ENCODE data around the gene NPFFR2.

NPFFR2 gene

GRCh38 chr4:72031868-72032608 is at the start of gene NPFFR2:
NPFFR2 (plus strand) TSS chr4:72032000; CDS start chr4:72128592, 96,592 bp downstream.
- Histone ChIP-seq H3K4me3 (no peak within 1 kb of the TSS), H3K27ac (no peak within 1 kb of the TSS), H3K4me1 (no peaks in the 10 kb centered on the region), H3K9me3 (no peaks in the 10 kb centered on the region), H3K4me2 (no peak within 1 kb of the TSS), H4K20me1 (no peaks in the 10 kb centered on the region), H3K9ac (no peak within 1 kb of the TSS), H3K27me3 (no peaks in the 10 kb centered on the region), H3K36me3 (no peaks in the 10 kb centered on the region)
- no peak for TF ChIP-seq Cebpa-rat (IDR thresholded peaks at IDR 0.05)

- Histone ChIP-seq H3K4me3 (no peak overlapping the region), H3K4me1 (no peaks in the 10 kb centered on the region), H3K4me2 (no peak overlapping the region), H4K20me1 (no peaks in the 10 kb centered on the region), H3K9ac (no peak overlapping the region), H3K27me3 (no peaks in the 10 kb centered on the region), H3K27ac (no peak overlapping the region), H3K9me3 (peaks cover 7% of the 10 kb centered on the region; the same call in 1 of the 2 replicates), H3K36me3 (no peaks in the 10 kb centered on the region)
- no peak for TF ChIP-seq Cebpa-rat (IDR thresholded peaks at IDR 0.05)
These were observed 39.1 kb upstream of the NPFFR2 start for GRCh38 chr4:71992571-71993312.

- Histone ChIP-seq H3K27me3 (no peaks in the 10 kb centered on the region), H3K4me3 (no peak overlapping the region), H3K9ac (no peak overlapping the region), H4K20me1 (no peaks in the 10 kb centered on the region), H3K9me3 (peaks cover 7% of the 10 kb centered on the region; the same call in 1 of the 2 replicates), H3K4me2 (no peak overlapping the region), H3K27ac (no peak overlapping the region), H3K36me3 (no peaks in the 10 kb centered on the region), H3K4me1 (no peaks in the 10 kb centered on the region)
- TF ChIP-seq Cebpa-rat (IDR thresholded peaks at IDR 0.05): no peak
These were observed 37.2 kb upstream of the NPFFR2 start for GRCh38 chr4:71994559-71994958.

- Histone ChIP-seq H3K36me3 (no peaks in the 10 kb centered on the region), H3K9ac (no peak overlapping the region)
- TF ChIP-seq Cebpa-rat (IDR thresholded peaks at IDR 0.05): no peak
These were observed 36.5 kb upstream of the NPFFR2 start for GRCh38 chr4:71995297-71995696.

GRCh38 chr4:72006586-72006985 is 25.2 kb upstream of the NPFFR2 start:
- H3K4me3 ChIP-seq: no peak overlapping the region
- H3K27ac ChIP-seq: no peak overlapping the region
- H3K27me3 ChIP-seq: no peaks in the 10 kb centered on the region
- no peak overlapping the region for H3K9ac ChIP-seq
- no peaks in the 10 kb centered on the region for H3K9me3 ChIP-seq
- no peak for TF ChIP-seq Cebpa-rat (IDR thresholded peaks at IDR 0.05)
- H3K4me1 ChIP-seq: no peaks in the 10 kb centered on the region
- no peaks in the 10 kb centered on the region for H3K36me3 ChIP-seq
- H4K20me1 ChIP-seq: no peaks in the 10 kb centered on the region
- no peak overlapping the region for H3K4me2 ChIP-seq

More at GRCh38 chr4:71995297-71995696, 36.5 kb upstream of the NPFFR2 start:
- no peak overlapping the region for H3K4me3 ChIP-seq
- H3K4me1 ChIP-seq: no peaks in the 10 kb centered on the region
- peaks cover 7% of the 10 kb centered on the region; the same call in 1 of the 2 replicates for H3K9me3 ChIP-seq
- H3K27ac ChIP-seq: no peak overlapping the region
- H3K4me2 ChIP-seq: no peak overlapping the region
- no peaks in the 10 kb centered on the region for H3K27me3 ChIP-seq
- H4K20me1 ChIP-seq: no peaks in the 10 kb centered on the region

GRCh38 chr4:72011906-72012305 is 19.9 kb upstream of the NPFFR2 start:
- H3K4me1 ChIP-seq: no peaks in the 10 kb centered on the region
- H3K4me2 ChIP-seq: no peak overlapping the region
- no peak overlapping the region for H3K4me3 ChIP-seq
- H3K9me3 ChIP-seq: no peaks in the 10 kb centered on the region
- H3K27ac ChIP-seq: no peak overlapping the region
- H3K9ac ChIP-seq: no peak overlapping the region
- no peak for TF ChIP-seq Cebpa-rat (IDR thresholded peaks at IDR 0.05)
- no peaks in the 10 kb centered on the region for H3K27me3 ChIP-seq
- H4K20me1 ChIP-seq: no peaks in the 10 kb centered on the region
- no peaks in the 10 kb centered on the region for H3K36me3 ChIP-seq

GRCh38 chr4:72016011-72016410 is 15.8 kb upstream of the NPFFR2 start:
- H3K9ac ChIP-seq: no peak overlapping the region
- H4K20me1 ChIP-seq: no peaks in the 10 kb centered on the region
- no peaks in the 10 kb centered on the region for H3K36me3 ChIP-seq
- no peak for TF ChIP-seq Cebpa-rat (IDR thresholded peaks at IDR 0.05)
- no peak overlapping the region for H3K4me2 ChIP-seq
- H3K27me3 ChIP-seq: no peaks in the 10 kb centered on the region
- no peak overlapping the region for H3K4me3 ChIP-seq
- H3K27ac ChIP-seq: no peak overlapping the region
- H3K4me1 ChIP-seq: no peaks in the 10 kb centered on the region
- no peaks in the 10 kb centered on the region for H3K9me3 ChIP-seq

GRCh38 chr4:72019688-72020087 is 12.1 kb upstream of the NPFFR2 start:
- TF ChIP-seq Cebpa-rat (IDR thresholded peaks at IDR 0.05): no peak

GRCh38 chr4:72022553-72022952 is 9.2 kb upstream of the NPFFR2 start:
- Histone ChIP-seq H3K4me3 (no peak overlapping the region), H3K36me3 (no peaks in the 10 kb centered on the region), H3K9ac (no peak overlapping the region), H3K4me1 (0 out of 2 replicates have a peak, but pooled peaks cover 6% of the 10 kb centered on the region), H4K20me1 (no peaks in the 10 kb centered on the region), H3K4me2 (0 out of 2 replicates have a peak overlapping the region, but pooled peaks have one; percentile 4), H3K9me3 (no peaks in the 10 kb centered on the region), H3K27me3 (no peaks in the 10 kb centered on the region), H3K27ac (no peak overlapping the region)
- no peak for TF ChIP-seq Cebpa-rat (IDR thresholded peaks at IDR 0.05)

More at GRCh38 chr4:72019688-72020087, 12.1 kb upstream of the NPFFR2 start:
- Histone ChIP-seq H4K20me1 (no peaks in the 10 kb centered on the region), H3K9me3 (no peaks in the 10 kb centered on the region), H3K4me1 (0 out of 2 replicates have a peak, but pooled peaks cover 6% of the 10 kb centered on the region), H3K4me3 (no peak overlapping the region), H3K4me2 (no peak overlapping the region), H3K27ac (no peak overlapping the region), H3K36me3 (no peaks in the 10 kb centered on the region), H3K9ac (no peak overlapping the region), H3K27me3 (no peaks in the 10 kb centered on the region)

- no peaks in the 10 kb centered on the region for H4K20me1 ChIP-seq
- no peaks in the 10 kb centered on the region for H3K9me3 ChIP-seq
- no peaks in the 10 kb centered on the region for H3K27me3 ChIP-seq
- H3K4me3 ChIP-seq: no peak overlapping the region
- no peak for TF ChIP-seq Cebpa-rat (IDR thresholded peaks at IDR 0.05)
- no peak overlapping the region for H3K27ac ChIP-seq
- no peaks in the 10 kb centered on the region for H3K36me3 ChIP-seq
- no peaks in the 10 kb centered on the region for H3K4me1 ChIP-seq
- H3K9ac ChIP-seq: no peak overlapping the region
- no peak overlapping the region for H3K4me2 ChIP-seq
These were observed 23.8 kb downstream of the NPFFR2 start for GRCh38 chr4:72055566-72055965.
